ENCODE results near the gene DGLUCY.
A peak's percentile ranks its signal among the peaks of the same experiment; 100 is the strongest.

Gene DGLUCY

GRCh38 chr14:91258011-91258618, 144.2 kb downstream of the DGLUCY start:
- Histone ChIP-seq H2BK5ac (ENCODE audit: low read depth, low read length, poor library complexity) (peak overlapping the region; percentile 52), H3K23ac (ENCODE audit: low read length) (no peak overlapping the region), H3K4me1 (ENCODE audit: control insufficient read depth in 1 of 2, insufficient read depth in 2 of 2, low read length in 2 of 2) (peaks cover 19 to 37% of the 10 kb centered on the region in 2 experiments), H3K36me3 (ENCODE audit: control insufficient read depth in 1 of 2, insufficient read depth in 2 of 2, low read length in 2 of 2) (no peaks in the 10 kb centered on the region), H3K4ac (ENCODE audit: low read depth, low read length) (no peak overlapping the region), H3K27ac (ENCODE audit: low read depth, low read length) (peak overlapping the region; percentile 49), H2AK5ac (ENCODE audit: low read length) (no peak overlapping the region), H2BK12ac (ENCODE audit: low read length) (peak overlapping the region; percentile 44), H3K27me3 (ENCODE audit: insufficient read depth, low read length) (no peaks in the 10 kb centered on the region), H3K9ac (ENCODE audit: low read length) (no peak overlapping the region), H3K79me2 (ENCODE audit: control insufficient read depth, insufficient read depth, low read length, poor library complexity) (no peaks in the 10 kb centered on the region), H4K91ac (ENCODE audit: low read depth, low read length) (peak overlapping the region; percentile 28), H2AFZ (ENCODE audit: insufficient read depth, low read length, poor library complexity) (no peak overlapping the region), H3K9me3 (ENCODE audit: insufficient read depth, low read depth, low read length) (peaks cover 2% of the 10 kb centered on the region), H2BK120ac (ENCODE audit: insufficient read depth, low read length, poor library complexity) (peak overlapping the region; percentile 46), H4K12ac (ENCODE audit: low read depth, low read length) (no peak overlapping the region), H3K79me1 (ENCODE audit: low read length) (peaks cover 25% of the 10 kb centered on the region), H4K8ac (ENCODE audit: low read depth, low read length) (no peak overlapping the region), H3K4me3 (ENCODE audit: low read depth, low read length) (no peak overlapping the region), H3K18ac (ENCODE audit: low read length) (peak overlapping the region; percentile 37), H3K14ac (ENCODE audit: low read length) (peak overlapping the region; percentile 30), H3K4me2 (ENCODE audit: low read length) (peak overlapping the region; percentile 32)
- WGBS (ENCODE audit: extremely low coverage, insufficient coverage, insufficient read length) = no CpG with 5 or more reads among the region's 16 CpGs
- DNase-seq = no peak

GRCh38 chr14:91258876-91259275, 145.0 kb downstream of the DGLUCY start:
- H3K14ac ChIP-seq (ENCODE audit: low read length) = no peak overlapping the region
- peaks cover 2% of the 10 kb centered on the region for H3K9me3 ChIP-seq (ENCODE audit: insufficient read depth, low read depth, low read length)
- no peak overlapping the region for H3K4me2 ChIP-seq (ENCODE audit: low read length)
- H3K4me3 ChIP-seq (ENCODE audit: low read depth, low read length) = no peak overlapping the region
- WGBS (ENCODE audit: extremely low coverage, insufficient coverage, insufficient read length) = no CpG with 5 or more reads among the region's 3 CpGs
- H3K36me3 ChIP-seq (ENCODE audit: control insufficient read depth in 1 of 2, insufficient read depth in 2 of 2, low read length in 2 of 2) = no peaks in the 10 kb centered on the region
- no peaks in the 10 kb centered on the region for H3K79me2 ChIP-seq (ENCODE audit: control insufficient read depth, insufficient read depth, low read length, poor library complexity)
- DNase-seq = no peak
- H3K23ac ChIP-seq (ENCODE audit: low read length) = no peak overlapping the region
- no peak overlapping the region for H3K4ac ChIP-seq (ENCODE audit: low read depth, low read length)
- no peak overlapping the region for H3K9ac ChIP-seq (ENCODE audit: low read length)
- no peak overlapping the region for H2BK120ac ChIP-seq (ENCODE audit: insufficient read depth, low read length, poor library complexity)
- no peak overlapping the region for H2AFZ ChIP-seq (ENCODE audit: insufficient read depth, low read length, poor library complexity)
- no peaks in the 10 kb centered on the region for H3K27me3 ChIP-seq (ENCODE audit: insufficient read depth, low read length)
- H3K27ac ChIP-seq (ENCODE audit: low read depth, low read length) = peak overlapping the region; percentile 49
- no peak overlapping the region for H4K8ac ChIP-seq (ENCODE audit: low read depth, low read length)
- H3K79me1 ChIP-seq (ENCODE audit: low read length) = peaks cover 22% of the 10 kb centered on the region
- no peak overlapping the region for H4K12ac ChIP-seq (ENCODE audit: low read depth, low read length)
- peaks cover 18 to 33% of the 10 kb centered on the region in 2 experiments for H3K4me1 ChIP-seq (ENCODE audit: control insufficient read depth in 1 of 2, insufficient read depth in 2 of 2, low read length in 2 of 2)
- no peak overlapping the region for H3K18ac ChIP-seq (ENCODE audit: low read length)
- peak overlapping the region; percentile 44 for H2BK12ac ChIP-seq (ENCODE audit: low read length)
- H2AK5ac ChIP-seq (ENCODE audit: low read length) = no peak overlapping the region
- peak overlapping the region; percentile 28 for H4K91ac ChIP-seq (ENCODE audit: low read depth, low read length)
- H2BK5ac ChIP-seq (ENCODE audit: low read depth, low read length, poor library complexity) = peak overlapping the region; percentile 52

- Histone ChIP-seq H3K23ac (ENCODE audit: low read length) (no peak overlapping the region), H4K91ac (ENCODE audit: low read depth, low read length) (no peak overlapping the region), H3K79me2 (ENCODE audit: control insufficient read depth, insufficient read depth, low read length, poor library complexity) (no peaks in the 10 kb centered on the region), H3K18ac (ENCODE audit: low read length) (no peak overlapping the region), H4K8ac (ENCODE audit: low read depth, low read length) (no peak overlapping the region), H3K9ac (ENCODE audit: low read length) (no peak overlapping the region), H3K9me3 (ENCODE audit: insufficient read depth, low read depth, low read length) (peaks cover 5% of the 10 kb centered on the region), H3K14ac (ENCODE audit: low read length) (no peak overlapping the region), H3K27ac (ENCODE audit: low read depth, low read length) (no peak overlapping the region), H2AK5ac (ENCODE audit: low read length) (peak overlapping the region; percentile 84), H3K4me3 (ENCODE audit: low read depth, low read length) (no peak overlapping the region), H2BK120ac (ENCODE audit: insufficient read depth, low read length, poor library complexity) (no peak overlapping the region), H3K4ac (ENCODE audit: low read depth, low read length) (no peak overlapping the region), H2BK12ac (ENCODE audit: low read length) (peak overlapping the region; percentile 22), H4K12ac (ENCODE audit: low read depth, low read length) (no peak overlapping the region), H3K4me2 (ENCODE audit: low read length) (no peak overlapping the region), H2AFZ (ENCODE audit: insufficient read depth, low read length, poor library complexity) (no peak overlapping the region), H2BK5ac (ENCODE audit: low read depth, low read length, poor library complexity) (no peak overlapping the region), H3K79me1 (ENCODE audit: low read length) (peaks cover 23% of the 10 kb centered on the region), H3K27me3 (ENCODE audit: insufficient read depth, low read length) (no peaks in the 10 kb centered on the region), H3K4me1 (ENCODE audit: control insufficient read depth in 1 of 2, insufficient read depth in 2 of 2, low read length in 2 of 2) (peaks cover 25 to 31% of the 10 kb centered on the region in 2 experiments), H3K36me3 (ENCODE audit: control insufficient read depth in 1 of 2, insufficient read depth in 2 of 2, low read length in 2 of 2) (no peaks in the 10 kb centered on the region)
- DNase-seq = no peak
- no CpG with 5 or more reads among the region's 5 CpGs for WGBS (ENCODE audit: extremely low coverage, insufficient coverage, insufficient read length)
Observed at GRCh38 chr14:91261115-91261514, 147.2 kb downstream of the DGLUCY start.

GRCh38 chr14:91261986-91262549, 148.2 kb downstream of the DGLUCY start:
- Histone ChIP-seq H2BK12ac (ENCODE audit: low read length) (no peak overlapping the region), H3K79me1 (ENCODE audit: low read length) (peaks cover 22% of the 10 kb centered on the region), H3K4me2 (ENCODE audit: low read length) (no peak overlapping the region), H2BK5ac (ENCODE audit: low read depth, low read length, poor library complexity) (no peak overlapping the region), H3K9me3 (ENCODE audit: insufficient read depth, low read depth, low read length) (peaks cover 5% of the 10 kb centered on the region), H3K4me1 (ENCODE audit: control insufficient read depth in 1 of 2, insufficient read depth in 2 of 2, low read length in 2 of 2) (peaks cover 25% of the 10 kb centered on the region in 2 experiments), H3K27me3 (ENCODE audit: insufficient read depth, low read length) (no peaks in the 10 kb centered on the region), H2AK5ac (ENCODE audit: low read length) (no peak overlapping the region), H3K79me2 (ENCODE audit: control insufficient read depth, insufficient read depth, low read length, poor library complexity) (no peaks in the 10 kb centered on the region), H3K9ac (ENCODE audit: low read length) (no peak overlapping the region), H4K8ac (ENCODE audit: low read depth, low read length) (no peak overlapping the region), H3K4me3 (ENCODE audit: low read depth, low read length) (no peak overlapping the region), H4K12ac (ENCODE audit: low read depth, low read length) (no peak overlapping the region), H3K4ac (ENCODE audit: low read depth, low read length) (no peak overlapping the region), H2AFZ (ENCODE audit: insufficient read depth, low read length, poor library complexity) (no peak overlapping the region), H3K27ac (ENCODE audit: low read depth, low read length) (no peak overlapping the region), H3K14ac (ENCODE audit: low read length) (no peak overlapping the region), H4K91ac (ENCODE audit: low read depth, low read length) (no peak overlapping the region), H2BK120ac (ENCODE audit: insufficient read depth, low read length, poor library complexity) (no peak overlapping the region), H3K18ac (ENCODE audit: low read length) (no peak overlapping the region), H3K36me3 (ENCODE audit: control insufficient read depth in 1 of 2, insufficient read depth in 2 of 2, low read length in 2 of 2) (no peaks in the 10 kb centered on the region), H3K23ac (ENCODE audit: low read length) (no peak overlapping the region)
- WGBS (ENCODE audit: extremely low coverage, insufficient coverage, insufficient read length) = no CpG with 5 or more reads among the region's 11 CpGs
- DNase-seq = no peak

Measured in trophoblast cell (in vitro differentiated cells and primary cell).